Measurements from ENCODE around the gene AUTS2.

GRCh38 chr7:69683002-69683401 is 84.7 kb downstream of the AUTS2 start:
- no peak for TF ChIP-seq SP1 (IDR thresholded peaks at IDR 0.05)
- TF ChIP-seq TAF1 (conservative IDR thresholded peaks at IDR 0.05), result no peak
- TF ChIP-seq CTCF (IDR thresholded peaks at IDR 0.05; ENCODE audit: low read depth, low read length, missing input control), result no peak
- TF ChIP-seq RAD21 (IDR thresholded peaks at IDR 0.05), result no peak
- no peak for TF ChIP-seq JUND (IDR thresholded peaks at IDR 0.05)
- no peak for TF ChIP-seq ZBTB33 (IDR thresholded peaks at IDR 0.05)
- no peak for TF ChIP-seq YY1 (IDR thresholded peaks at IDR 0.05)
- TF ChIP-seq GABPA (IDR thresholded peaks at IDR 0.05 in 1 of 2, conservative IDR thresholded peaks at IDR 0.05 in 1 of 2), result no peak
- TF ChIP-seq HNF4A (conservative IDR thresholded peaks at IDR 0.05), result no peak
- no peak for TF ChIP-seq FOXA2 (IDR thresholded peaks at IDR 0.05)
- no peak for TF ChIP-seq EGR1 (IDR thresholded peaks at IDR 0.05; ENCODE audit: low read depth in 2 of 2)
- TF ChIP-seq ATF3 (IDR thresholded peaks at IDR 0.05), result no peak
